Neural crest cell (in vitro differentiated cells): ENCODE results near the gene KRTAP10-1. TPM values are rescaled to one million over a fixed set of nuclear protein-coding genes. Genes with fewer than 3 reads are reported as not detected.

Experiments
- DNase-seq: peaks from one replicate; pipeline ENCODE4 v3.0.0; 2021; ENCODE audit warnings: low read depth, mixed read lengths, low spot score
- H3K27ac Mint-ChIP-seq: one replicate; pipeline ENCODE4 v1.8.0; 2021; ENCODE audit warnings: mild to moderate bottlenecking, mixed read lengths; ENCODE audit not compliant: unreplicated experiment
- H3K27me3 Mint-ChIP-seq: 2 replicates; pipeline ENCODE4 v1.8.0; 2021; ENCODE audit warnings: low read depth, mild to moderate bottlenecking, mixed read lengths
- H3K36me3 Mint-ChIP-seq: 2 replicates; pipeline ENCODE4 v1.8.0; 2021; ENCODE audit warnings: low read depth, mild to moderate bottlenecking, mixed read lengths
- H3K4me1 Mint-ChIP-seq: 2 replicates; pipeline ENCODE4 v1.8.0; 2021; ENCODE audit warnings: mixed read lengths
- H3K4me3 Mint-ChIP-seq: one replicate; pipeline ENCODE4 v1.8.0; 2021; ENCODE audit warnings: mild to moderate bottlenecking, mixed read lengths
- H3K9me3 Mint-ChIP-seq: 2 replicates; pipeline ENCODE4 v1.8.0; 2021; ENCODE audit warnings: mixed read lengths
- total RNA-seq: library from RNA; stranded (reverse); gene quantifications from 2 replicates; pipeline ENCODE4 v1.2.1, GENCODE V29; 2021
- TF ChIP-seq, protein P1 (sequence below): fragments of 200-600 bp; sonication (generic); conservative IDR thresholded peaks from 2 replicates; pipeline ENCODE4 v1.5.0; 2021; ENCODE audit warnings: antibody characterized with exemption, mild to moderate bottlenecking

KRTAP10-1 gene
- total RNA-seq, 1 donor from 2014 or later = not detected

DNA sequence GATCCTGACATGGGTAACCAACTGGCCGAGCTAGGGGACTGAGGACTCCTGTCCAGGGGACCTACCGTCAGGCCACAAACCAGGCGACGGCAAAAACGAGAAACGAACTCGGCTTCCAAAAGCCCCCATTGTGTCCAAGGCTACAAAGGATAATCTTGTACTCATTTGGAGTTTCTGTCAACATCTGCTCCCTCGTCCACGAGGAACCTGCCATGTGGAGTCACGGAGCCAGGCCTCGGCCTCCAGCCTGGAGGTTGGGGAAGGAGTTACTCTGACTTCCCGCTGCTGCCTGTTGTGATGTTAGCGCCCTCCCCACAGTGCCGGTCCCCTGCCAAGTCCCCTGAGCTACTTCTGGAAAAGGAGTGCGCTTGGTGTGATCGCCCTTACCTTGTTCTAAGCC, 7.3 kb downstream of the KRTAP10-1 start:
- TF ChIP-seq, protein P1, sequence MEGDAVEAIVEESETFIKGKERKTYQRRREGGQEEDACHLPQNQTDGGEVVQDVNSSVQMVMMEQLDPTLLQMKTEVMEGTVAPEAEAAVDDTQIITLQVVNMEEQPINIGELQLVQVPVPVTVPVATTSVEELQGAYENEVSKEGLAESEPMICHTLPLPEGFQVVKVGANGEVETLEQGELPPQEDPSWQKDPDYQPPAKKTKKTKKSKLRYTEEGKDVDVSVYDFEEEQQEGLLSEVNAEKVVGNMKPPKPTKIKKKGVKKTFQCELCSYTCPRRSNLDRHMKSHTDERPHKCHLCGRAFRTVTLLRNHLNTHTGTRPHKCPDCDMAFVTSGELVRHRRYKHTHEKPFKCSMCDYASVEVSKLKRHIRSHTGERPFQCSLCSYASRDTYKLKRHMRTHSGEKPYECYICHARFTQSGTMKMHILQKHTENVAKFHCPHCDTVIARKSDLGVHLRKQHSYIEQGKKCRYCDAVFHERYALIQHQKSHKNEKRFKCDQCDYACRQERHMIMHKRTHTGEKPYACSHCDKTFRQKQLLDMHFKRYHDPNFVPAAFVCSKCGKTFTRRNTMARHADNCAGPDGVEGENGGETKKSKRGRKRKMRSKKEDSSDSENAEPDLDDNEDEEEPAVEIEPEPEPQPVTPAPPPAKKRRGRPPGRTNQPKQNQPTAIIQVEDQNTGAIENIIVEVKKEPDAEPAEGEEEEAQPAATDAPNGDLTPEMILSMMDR = no peak
- Mint-ChIP-seq H3K4me1 (no peaks in the 10 kb centered on the region), H3K9me3 (peaks cover 6% of the 10 kb centered on the region), H3K4me3 (no peak overlapping the region), H3K27ac (no peak overlapping the region), H3K36me3 (no peaks in the 10 kb centered on the region), H3K27me3 (no peaks in the 10 kb centered on the region)
- DNase-seq = no peak

DNA sequence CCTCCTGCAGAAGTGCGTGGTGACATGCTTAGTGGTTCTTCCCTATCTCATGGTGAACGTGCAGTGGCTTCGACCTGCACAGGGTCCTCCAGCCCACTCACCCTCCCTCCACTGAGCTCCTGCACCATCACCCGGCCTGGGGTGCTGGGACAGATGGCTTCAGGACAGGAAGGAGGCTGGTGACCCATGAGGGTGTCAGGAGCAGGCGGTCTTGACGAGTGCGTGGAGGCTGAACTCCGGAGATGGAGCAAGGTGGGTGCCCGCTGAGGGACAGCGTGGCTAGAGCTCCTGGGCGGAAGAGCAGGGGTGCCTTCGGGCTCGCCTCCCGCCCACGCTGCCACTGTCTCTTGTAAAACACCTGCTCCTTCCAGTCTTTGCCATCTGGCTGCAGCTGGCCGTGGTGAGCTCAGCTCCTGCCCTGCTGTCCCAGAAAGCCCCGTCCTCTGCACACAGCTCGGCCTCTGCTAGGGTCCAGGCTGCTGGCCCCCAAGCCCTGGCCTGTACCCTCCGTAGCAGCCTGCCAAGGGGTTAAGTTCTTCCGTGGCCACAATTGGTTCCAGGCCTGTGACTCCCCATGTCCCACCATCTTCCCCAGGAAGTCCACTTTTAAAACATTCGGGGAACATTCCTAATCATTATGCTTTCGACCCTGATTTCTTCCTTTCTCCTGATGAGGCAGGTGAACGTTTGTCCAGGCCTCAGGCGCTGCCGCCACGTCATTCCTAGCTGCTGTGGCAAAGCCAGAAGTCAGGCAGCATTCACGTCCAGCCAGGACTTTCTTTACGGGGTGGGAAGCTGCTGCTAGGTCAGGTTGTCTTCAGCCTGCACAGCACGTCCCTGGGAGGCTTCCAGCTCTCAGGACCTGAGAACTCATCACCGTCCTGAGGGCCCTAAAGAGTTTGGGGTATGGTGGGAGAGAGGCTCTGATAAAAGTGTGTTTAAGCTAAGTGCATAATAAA, 8.1 kb downstream of the KRTAP10-1 start:
- H3K27ac Mint-ChIP-seq = no peak overlapping the region
- DNase-seq = no peak

DNA sequence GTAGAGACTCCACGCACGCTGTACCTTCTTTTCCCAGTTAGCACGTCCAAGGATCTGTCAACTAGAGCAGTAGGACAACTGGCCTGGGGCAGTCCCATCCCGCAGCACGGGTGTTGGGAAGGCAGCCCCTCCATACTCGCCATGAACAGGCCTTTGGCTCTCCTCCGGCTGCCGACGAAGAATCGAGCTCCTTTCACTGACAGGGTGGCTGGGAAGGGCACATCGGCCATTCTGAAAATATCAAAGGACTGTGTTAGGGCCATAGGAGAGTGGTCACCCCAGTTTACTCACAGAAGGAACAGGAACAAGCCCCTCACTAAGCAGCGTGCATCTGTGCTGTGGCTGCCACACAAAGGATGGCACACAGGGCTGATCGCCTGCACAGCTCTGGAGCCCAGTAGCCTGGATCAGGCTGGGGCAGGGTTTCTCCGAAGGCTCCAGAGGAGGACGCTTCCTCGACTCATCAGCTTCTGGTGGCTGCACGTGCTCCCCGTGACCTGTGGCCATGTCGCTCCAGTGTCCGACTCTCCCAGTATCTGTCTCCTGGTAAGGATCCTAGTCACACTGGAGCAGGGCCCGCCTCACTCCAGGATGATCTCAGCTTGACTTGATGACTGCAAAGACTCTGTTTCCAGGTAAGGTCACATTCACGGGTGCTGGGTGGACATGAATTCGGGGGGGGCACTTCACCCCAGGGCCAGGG, 8.9 kb downstream of the KRTAP10-1 start:
- peaks cover 6% of the 10 kb centered on the region for H3K9me3 Mint-ChIP-seq
- H3K4me1 Mint-ChIP-seq = no peaks in the 10 kb centered on the region
- TF ChIP-seq, protein P1 = no peak
- H3K27me3 Mint-ChIP-seq = no peaks in the 10 kb centered on the region
- H3K27ac Mint-ChIP-seq = peak overlapping the region; percentile 62
- DNase-seq = no peak
- H3K4me3 Mint-ChIP-seq = no peak overlapping the region
- H3K36me3 Mint-ChIP-seq = no peaks in the 10 kb centered on the region

More for the DNA sequence above, 8.1 kb downstream of the KRTAP10-1 start:
- no peaks in the 10 kb centered on the region for H3K27me3 Mint-ChIP-seq
- H3K4me3 Mint-ChIP-seq = no peak overlapping the region
- TF ChIP-seq, protein P1 = no peak
- H3K4me1 Mint-ChIP-seq = no peaks in the 10 kb centered on the region
- no peaks in the 10 kb centered on the region for H3K36me3 Mint-ChIP-seq
- H3K9me3 Mint-ChIP-seq = peaks cover 6% of the 10 kb centered on the region

DNA sequence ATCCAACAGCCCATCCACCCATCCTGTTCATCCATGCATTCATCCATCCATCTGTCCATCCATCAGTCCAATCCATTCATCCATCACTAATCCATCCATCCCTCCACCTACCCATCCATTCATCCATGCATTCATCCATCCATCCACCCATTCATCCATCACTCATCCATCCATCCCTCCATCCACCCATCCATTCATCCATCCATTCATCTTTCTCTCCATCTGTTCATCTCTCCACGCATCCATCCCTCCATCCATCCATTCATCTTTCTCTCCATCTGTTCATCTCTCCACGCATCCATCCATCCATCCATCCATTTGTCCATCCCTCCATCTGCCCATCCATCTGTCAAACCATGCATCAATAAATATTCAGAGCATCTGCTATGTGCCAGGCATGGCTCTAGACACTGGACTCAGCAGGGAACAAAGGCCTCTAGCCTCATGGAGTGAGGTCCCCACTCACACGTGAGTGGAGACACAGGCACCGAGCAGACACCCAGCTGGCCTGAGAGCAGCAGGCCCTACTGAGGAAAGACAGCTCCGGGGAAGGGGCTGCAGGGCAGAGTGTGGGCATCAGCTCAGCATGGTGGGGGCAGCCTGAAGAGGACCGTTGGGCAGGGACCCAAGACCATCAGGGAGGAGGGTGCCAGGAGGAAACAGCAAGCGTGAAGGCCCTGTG, 9.6 kb downstream of the KRTAP10-1 start:
- no peak for DNase-seq
- no peaks in the 10 kb centered on the region for H3K36me3 Mint-ChIP-seq
- peak overlapping the region; percentile 89 for H3K27ac Mint-ChIP-seq
- no peaks in the 10 kb centered on the region for H3K27me3 Mint-ChIP-seq
- H3K9me3 Mint-ChIP-seq = peaks cover 6% of the 10 kb centered on the region
- TF ChIP-seq, protein P1 = no peak
- no peak overlapping the region for H3K4me3 Mint-ChIP-seq
- no peaks in the 10 kb centered on the region for H3K4me1 Mint-ChIP-seq

DNA sequence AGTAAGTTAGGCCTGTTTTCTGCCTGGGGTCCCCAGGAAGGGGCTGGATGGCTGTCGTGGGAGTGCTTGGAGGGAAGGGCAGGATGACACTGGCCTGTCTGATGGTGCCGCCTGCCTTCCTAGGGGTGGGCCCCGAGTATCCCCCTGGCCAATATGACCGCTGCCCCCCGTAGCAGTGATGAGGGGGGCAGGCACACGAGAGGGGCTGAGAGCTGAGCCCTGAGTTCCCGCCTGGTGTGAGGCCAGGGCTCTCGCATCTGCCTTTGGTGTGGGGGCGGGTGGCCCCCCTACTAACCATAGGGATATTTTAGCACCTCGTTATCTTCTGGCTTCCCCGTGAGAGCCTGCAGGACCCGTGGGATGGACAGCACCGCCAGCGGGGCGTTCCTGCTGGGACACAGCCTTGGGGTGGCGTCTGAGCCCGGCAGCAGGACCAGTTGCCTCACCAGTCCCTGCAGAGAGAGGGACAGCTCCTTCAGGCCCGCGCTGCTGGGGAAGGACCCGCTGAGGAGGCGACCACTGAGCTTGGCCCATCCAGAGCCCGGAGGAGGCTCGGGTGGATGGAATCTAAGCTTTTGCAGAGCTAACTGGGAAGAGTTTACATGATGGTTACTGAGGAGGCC, 10.4 kb downstream of the KRTAP10-1 start:
- no peak for DNase-seq
- Mint-ChIP-seq H3K9me3 (peaks cover 5% of the 10 kb centered on the region), H3K4me1 (no peaks in the 10 kb centered on the region), H3K36me3 (no peaks in the 10 kb centered on the region), H3K4me3 (no peak overlapping the region), H3K27ac (no peak overlapping the region), H3K27me3 (no peaks in the 10 kb centered on the region)
- TF ChIP-seq, protein P1 = no peak
